GM13977 (cell line): ENCODE data around the gene GBX2.

ENCODE experiments used
- DNase-seq: peaks from one replicate; pipeline ENCODE4 v3.0.0; 2012; ENCODE audit warnings: low spot score
- in situ Hi-C: fragments of 300-500 bp; cut with MboI; formaldehyde crosslinking; loops from one replicate; pipeline ENCODE4 v1.12.0; 2022; ENCODE audit warnings: low sequenced_read_pairs, low pct_unique_long_range_greater_than_20kb, mixed read lengths, inconsistent platforms; ENCODE audit not compliant: unreplicated experiment
- TF ChIP-seq, protein P1 (sequence below): IDR thresholded peaks from 2 replicates; pipeline ENCODE4 v1.5.1; 2012; ENCODE audit warnings: mild to moderate bottlenecking, control low read depth; ENCODE audit not compliant: insufficient read depth; ENCODE audit errors: extremely low read depth, missing control alignments

GBX2 gene

DNA sequence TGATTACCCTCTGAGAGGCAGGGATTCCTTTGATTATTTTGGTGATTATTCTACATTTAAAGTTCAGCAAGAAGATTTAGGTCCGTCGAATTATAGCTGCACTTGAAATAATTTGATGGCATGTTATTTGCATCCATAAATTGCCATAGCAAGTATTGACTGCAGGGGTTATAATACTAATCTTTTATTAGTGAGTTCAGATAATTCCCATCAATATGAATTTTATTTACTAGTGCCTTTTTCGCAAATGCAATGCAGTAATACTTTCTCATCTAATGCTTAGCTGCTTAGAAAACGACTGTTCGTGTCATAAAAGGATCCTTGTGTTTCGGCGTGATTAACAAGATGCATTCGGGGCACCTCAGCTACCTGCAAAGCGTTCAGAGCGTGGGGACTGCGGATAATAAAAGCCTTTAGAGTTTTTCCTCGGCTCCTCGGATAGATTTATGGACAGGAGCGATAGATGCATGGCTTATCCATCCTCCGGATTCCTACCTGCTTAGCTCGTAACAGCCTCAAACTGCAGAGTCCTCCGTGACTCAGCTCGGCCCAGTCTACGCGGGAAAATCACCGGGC lies 2.5 kb upstream of the GBX2 start:
- TF ChIP-seq, protein P1, sequence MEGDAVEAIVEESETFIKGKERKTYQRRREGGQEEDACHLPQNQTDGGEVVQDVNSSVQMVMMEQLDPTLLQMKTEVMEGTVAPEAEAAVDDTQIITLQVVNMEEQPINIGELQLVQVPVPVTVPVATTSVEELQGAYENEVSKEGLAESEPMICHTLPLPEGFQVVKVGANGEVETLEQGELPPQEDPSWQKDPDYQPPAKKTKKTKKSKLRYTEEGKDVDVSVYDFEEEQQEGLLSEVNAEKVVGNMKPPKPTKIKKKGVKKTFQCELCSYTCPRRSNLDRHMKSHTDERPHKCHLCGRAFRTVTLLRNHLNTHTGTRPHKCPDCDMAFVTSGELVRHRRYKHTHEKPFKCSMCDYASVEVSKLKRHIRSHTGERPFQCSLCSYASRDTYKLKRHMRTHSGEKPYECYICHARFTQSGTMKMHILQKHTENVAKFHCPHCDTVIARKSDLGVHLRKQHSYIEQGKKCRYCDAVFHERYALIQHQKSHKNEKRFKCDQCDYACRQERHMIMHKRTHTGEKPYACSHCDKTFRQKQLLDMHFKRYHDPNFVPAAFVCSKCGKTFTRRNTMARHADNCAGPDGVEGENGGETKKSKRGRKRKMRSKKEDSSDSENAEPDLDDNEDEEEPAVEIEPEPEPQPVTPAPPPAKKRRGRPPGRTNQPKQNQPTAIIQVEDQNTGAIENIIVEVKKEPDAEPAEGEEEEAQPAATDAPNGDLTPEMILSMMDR: no peak
- DNase-seq: peak; percentile 34
- in situ Hi-C loops: no loop called here

DNA sequence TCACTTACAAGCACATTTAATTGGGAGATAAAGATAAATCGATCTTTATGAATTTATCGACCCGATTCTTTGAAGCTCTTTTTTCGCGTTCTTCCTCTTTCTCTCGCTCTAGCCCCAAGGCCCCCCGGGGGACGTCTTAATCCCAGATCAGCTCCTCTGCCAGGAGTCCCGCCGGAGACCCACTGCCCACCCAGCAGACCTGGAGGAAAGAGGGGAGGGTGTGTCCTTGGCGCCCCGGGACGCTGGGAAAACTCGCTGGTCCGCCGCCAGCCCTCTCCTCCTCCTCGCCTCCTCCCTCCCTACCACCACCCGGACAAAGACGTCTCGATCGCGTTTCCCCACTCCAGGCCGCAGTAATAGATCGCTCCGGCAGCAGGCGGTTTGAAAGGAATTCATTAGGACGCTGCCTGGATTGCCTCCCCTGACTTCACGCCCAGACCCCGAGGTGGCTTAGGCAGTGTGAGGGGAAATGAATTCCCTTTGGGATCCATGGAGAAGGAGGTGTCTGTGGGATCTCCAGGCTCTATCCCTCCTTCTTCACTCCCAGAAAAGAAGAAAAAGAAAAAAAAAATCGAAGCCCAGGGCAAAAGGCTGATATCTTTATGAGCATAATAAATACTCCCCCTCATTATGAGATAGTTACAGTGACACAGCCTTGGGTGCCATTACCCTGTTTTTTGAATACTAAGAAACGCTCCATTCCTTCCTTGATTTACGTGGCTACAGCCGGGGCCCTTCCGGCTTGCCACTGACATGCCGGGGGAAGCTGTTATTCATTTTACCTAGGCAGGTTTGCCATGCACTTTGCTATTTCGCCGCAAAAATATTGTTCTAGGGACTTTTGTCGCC lies 1.8 kb upstream of the GBX2 start:
- in situ Hi-C loops: no loop called here
- peak; percentile 38 for DNase-seq
- TF ChIP-seq, protein P1: no peak

DNA sequence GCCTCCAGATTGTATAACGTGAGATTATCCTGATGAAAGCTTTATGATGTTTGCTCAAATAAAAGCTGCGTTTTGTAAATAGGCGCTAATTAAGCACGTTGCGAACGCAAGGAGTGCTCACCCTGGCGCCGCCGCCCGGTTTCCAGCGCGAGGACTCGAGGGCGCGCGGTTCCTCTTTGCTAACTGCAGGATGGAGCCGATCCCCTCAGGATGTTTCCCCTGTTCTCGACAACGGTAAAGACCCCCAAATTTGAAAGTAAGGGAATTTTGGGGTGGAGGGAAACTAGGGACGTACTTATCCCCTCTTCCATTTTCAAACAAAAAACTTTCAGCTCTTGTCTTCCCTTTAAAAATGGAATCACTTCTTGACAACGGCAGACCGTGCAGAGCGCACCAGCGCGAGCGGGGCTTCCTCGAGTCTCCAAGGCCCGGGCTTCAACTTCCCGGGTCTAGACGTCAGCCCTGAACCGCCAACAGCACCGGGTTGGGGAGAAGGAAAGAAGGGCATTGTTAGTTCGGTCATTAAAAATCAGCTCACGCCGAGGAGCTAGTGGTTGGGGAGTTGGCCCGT lies 1.1 kb upstream of the GBX2 start:
- peak; percentile 36 for DNase-seq

DNA sequence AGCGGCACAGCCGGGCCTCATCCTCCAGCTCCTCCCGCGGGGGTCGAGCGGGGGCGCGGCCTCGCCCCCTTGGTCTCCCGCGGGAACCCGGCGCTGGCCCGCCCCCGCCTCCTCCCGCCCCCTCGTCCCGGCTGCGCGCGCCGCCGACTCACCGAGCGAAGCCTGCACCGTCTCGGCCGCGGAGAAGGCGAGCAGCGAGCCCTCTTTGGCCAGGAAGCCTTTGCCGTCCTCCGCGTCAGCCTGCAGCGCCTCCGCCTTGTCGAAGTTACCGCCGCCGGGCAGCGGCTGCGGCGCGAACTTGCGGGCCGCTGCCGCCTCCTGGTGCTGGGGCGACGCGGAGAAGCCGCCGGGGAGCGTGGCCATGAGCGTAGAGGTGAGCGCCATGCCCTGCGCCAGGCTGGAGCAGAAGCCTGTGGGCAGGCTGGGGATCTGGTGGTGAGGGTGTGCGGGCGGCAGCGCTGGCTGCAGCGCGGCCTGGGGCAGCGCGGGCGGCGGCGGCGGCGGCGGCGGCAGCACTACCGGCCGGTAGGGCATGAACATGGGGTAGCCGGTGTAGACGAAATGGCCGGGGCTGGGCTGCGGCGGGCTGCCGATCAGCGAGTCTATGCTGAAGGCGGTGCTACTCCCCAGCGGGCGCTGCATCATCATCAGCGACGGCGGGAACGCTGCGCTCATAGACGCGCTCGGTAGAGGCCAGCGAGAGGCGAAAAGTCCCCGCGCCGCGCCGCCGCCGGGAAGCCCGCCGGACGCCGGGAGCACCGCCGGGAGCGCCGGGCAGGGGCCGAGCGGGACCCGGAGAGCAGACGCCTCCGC lies 683 bp downstream of the GBX2 start:
- DNase-seq: peak; percentile 43
- TF ChIP-seq, protein P1: no peak
- in situ Hi-C loops: no loop called here

More for the DNA sequence above, 1.1 kb upstream of the GBX2 start:
- TF ChIP-seq, protein P1: no peak
- in situ Hi-C loops: no loop called here

DNA sequence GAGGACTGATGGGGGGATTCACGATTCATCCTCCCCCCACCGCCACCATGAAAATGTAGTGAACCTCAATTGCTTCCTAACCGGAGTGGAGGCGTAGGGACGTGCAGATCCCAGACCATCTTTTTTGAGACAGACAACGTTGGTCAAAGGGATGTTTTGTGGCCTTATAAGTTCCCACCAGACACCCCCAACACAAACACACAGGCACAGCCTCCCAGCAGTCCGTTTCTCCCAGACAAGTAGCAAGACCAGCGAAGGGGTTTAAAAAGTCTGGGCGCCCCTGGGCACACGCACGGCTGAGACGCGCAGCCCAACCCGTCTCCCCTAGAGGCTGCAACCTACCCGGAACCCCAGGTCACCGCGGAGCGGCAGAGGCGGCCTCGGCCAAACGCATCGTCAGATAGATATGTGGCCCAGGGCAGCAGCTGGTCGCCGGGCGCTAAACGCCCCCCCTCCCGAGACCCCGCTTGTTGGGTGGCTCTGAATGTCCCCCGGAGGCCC lies 1.3 kb downstream of the GBX2 start:
- TF ChIP-seq, protein P1: no peak
- in situ Hi-C loops: no loop called here
- DNase-seq: peak; percentile 28
